Measurements from ENCODE around the gene MAN2B1.
"Not testable (repeated sequence)": the region's sequence is repeated elsewhere in the genome, so short reads cannot be mapped to it uniquely, and the experiment has no call there.

The MAN2B1 gene

DNA sequence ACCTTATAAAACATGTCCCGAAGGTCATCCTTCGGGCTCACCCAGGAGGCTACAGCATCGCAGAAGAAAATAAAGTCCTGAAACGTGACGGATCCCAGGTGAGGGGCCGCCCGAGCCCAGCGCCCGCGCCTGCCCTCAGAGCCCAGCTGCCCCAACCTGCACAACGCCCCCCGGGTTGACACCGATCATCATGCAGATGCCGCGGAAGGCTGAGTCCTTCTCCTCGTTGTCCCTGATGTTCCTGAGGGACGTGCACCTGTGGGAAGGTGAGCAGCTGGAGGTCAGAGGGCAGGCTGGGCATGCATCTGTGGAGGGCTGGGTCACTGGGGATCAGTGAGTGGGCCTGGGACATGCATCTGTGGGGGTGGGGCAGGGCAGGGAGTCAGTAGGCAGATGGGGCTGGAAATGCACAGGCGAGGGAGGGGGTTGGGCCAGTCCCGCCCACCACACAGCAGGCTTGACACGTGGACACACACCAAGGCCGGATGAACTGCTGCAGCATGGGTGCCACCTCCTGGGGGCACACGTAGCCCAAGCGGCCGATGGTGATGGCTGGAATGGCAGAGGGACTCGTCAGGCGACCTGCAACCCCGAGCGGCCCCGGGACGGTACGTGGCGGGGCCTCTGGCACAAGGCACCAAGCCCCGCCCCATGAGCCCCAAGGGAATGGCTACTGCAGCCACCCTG, 35.2 kb upstream of the MAN2B1 start:
- Histone ChIP-seq H3K36me3 (ENCODE audit: insufficient read depth, low read length) (peaks cover 83% of the 10 kb centered on the region), H3K9ac (ENCODE audit: low read depth, low read length) (no peak overlapping the region), H3K27me3 (ENCODE audit: insufficient read depth, low read length) (no peaks in the 10 kb centered on the region), H3K4me1 (ENCODE audit: insufficient read depth, low read length) (0 out of 2 replicates have a peak, but pooled peaks cover 4% of the 10 kb centered on the region), H3K27ac (ENCODE audit: low read depth, low read length) (no peak overlapping the region), H3K9me3 (ENCODE audit: insufficient read depth, low read depth, low read length) (no peaks in the 10 kb centered on the region), H3K4me3 (ENCODE audit: low read length) (no peak overlapping the region)
- 96% methylated on average over 33 of the region's 33 CpGs for WGBS

GRCh38 chr19:12698138-12698537, 31.6 kb upstream of the MAN2B1 start:
- H3K36me3 ChIP-seq (ENCODE audit: insufficient read depth, low read length) = peaks cover 48% of the 10 kb centered on the region
- no peak overlapping the region for H3K4me3 ChIP-seq (ENCODE audit: low read length)
- H3K9me3 ChIP-seq (ENCODE audit: insufficient read depth, low read depth, low read length) = no peaks in the 10 kb centered on the region
- no peak overlapping the region for H3K9ac ChIP-seq (ENCODE audit: low read depth, low read length)
- H3K27me3 ChIP-seq (ENCODE audit: insufficient read depth, low read length) = no peaks in the 10 kb centered on the region
- WGBS = 90% methylated on average over 6 of the region's 6 CpGs
- 0 out of 2 replicates have a peak, but pooled peaks cover 4% of the 10 kb centered on the region for H3K4me1 ChIP-seq (ENCODE audit: insufficient read depth, low read length)
- H3K27ac ChIP-seq (ENCODE audit: low read depth, low read length) = no peak overlapping the region

- 96% methylated on average over 22 of the region's 22 CpGs for WGBS
- H3K9ac ChIP-seq (ENCODE audit: low read depth, low read length); H3K4me1 ChIP-seq (ENCODE audit: insufficient read depth, low read length); H3K27me3 ChIP-seq (ENCODE audit: insufficient read depth, low read length); H3K9me3 ChIP-seq (ENCODE audit: insufficient read depth, low read depth, low read length); H3K27ac ChIP-seq (ENCODE audit: low read depth, low read length): not testable (repeated sequence)
- Histone ChIP-seq H3K36me3 (ENCODE audit: insufficient read depth, low read length) (peaks cover 46% of the 10 kb centered on the region), H3K4me3 (ENCODE audit: low read length) (peak overlapping the region; percentile 82; the same call in 1 of the 2 replicates)
These were observed 30.9 kb upstream of the MAN2B1 start for GRCh38 chr19:12697425-12697824.

GRCh38 chr19:12696366-12697335, 30.1 kb upstream of the MAN2B1 start, which contains the start of gene FBXW9:
Gene FBXW9 (minus strand): TSS chr19:12696631. CDS start chr19:12696581, 50 bp downstream.
- Histone ChIP-seq H3K36me3 (ENCODE audit: insufficient read depth, low read length) (peaks cover 38% of the 10 kb centered on the region), H3K9ac (ENCODE audit: low read depth, low read length) (peak within 1 kb of the TSS; percentile 74), H3K9me3 (ENCODE audit: insufficient read depth, low read depth, low read length) (no peaks in the 10 kb centered on the region), H3K27me3 (ENCODE audit: insufficient read depth, low read length) (no peaks in the 10 kb centered on the region), H3K27ac (ENCODE audit: low read depth, low read length) (peak within 1 kb of the TSS; percentile 85), H3K4me3 (ENCODE audit: low read length) (peak within 1 kb of the TSS; percentile 82), H3K4me1 (ENCODE audit: insufficient read depth, low read length) (no peaks in the 10 kb centered on the region)
- 10% methylated on average over 59 of the region's 59 CpGs for WGBS

DNA sequence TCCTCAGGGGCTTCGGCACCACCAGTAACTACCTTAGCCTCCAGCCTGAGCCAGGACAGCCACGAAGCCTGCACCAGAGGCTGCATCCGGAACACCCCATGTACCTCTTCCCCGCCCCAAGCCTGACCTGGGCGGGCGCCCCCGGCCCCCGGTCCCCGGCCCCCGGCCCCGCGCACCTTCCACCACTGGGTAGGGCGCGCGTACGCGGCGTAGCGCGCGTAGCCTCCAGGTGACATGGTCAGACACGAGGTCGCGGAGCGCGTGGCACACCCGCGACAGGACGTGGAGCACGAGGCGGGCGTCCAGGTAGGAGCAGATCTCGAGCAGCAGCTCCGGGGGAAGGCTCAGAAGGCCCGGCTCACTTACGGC, 29.4 kb upstream of the MAN2B1 start:
- Histone ChIP-seq H3K4me3 (ENCODE audit: low read length) (peak overlapping the region; percentile 82), H3K9ac (ENCODE audit: low read depth, low read length) (peak overlapping the region; percentile 74), H3K27ac (ENCODE audit: low read depth, low read length) (no peak overlapping the region), H3K36me3 (ENCODE audit: insufficient read depth, low read length) (peaks cover 31% of the 10 kb centered on the region), H3K27me3 (ENCODE audit: insufficient read depth, low read length) (no peaks in the 10 kb centered on the region), H3K9me3 (ENCODE audit: insufficient read depth, low read depth, low read length) (no peaks in the 10 kb centered on the region), H3K4me1 (ENCODE audit: insufficient read depth, low read length) (no peaks in the 10 kb centered on the region)
- 6% methylated on average over 36 of the region's 36 CpGs for WGBS

- H3K9me3 ChIP-seq (ENCODE audit: insufficient read depth, low read depth, low read length) = no peaks in the 10 kb centered on the region
- H3K36me3 ChIP-seq (ENCODE audit: insufficient read depth, low read length) = peaks cover 27% of the 10 kb centered on the region
- H3K27me3 ChIP-seq (ENCODE audit: insufficient read depth, low read length) = no peaks in the 10 kb centered on the region
- H3K4me1 ChIP-seq (ENCODE audit: insufficient read depth, low read length) = no peaks in the 10 kb centered on the region
- peak overlapping the region; percentile 74 for H3K9ac ChIP-seq (ENCODE audit: low read depth, low read length)
- H3K27ac ChIP-seq (ENCODE audit: low read depth, low read length) = no peak overlapping the region
- 89% methylated on average over 1 of the region's 1 CpG for WGBS
- peak overlapping the region; percentile 82 for H3K4me3 ChIP-seq (ENCODE audit: low read length)
These were observed 29.0 kb upstream of the MAN2B1 start for GRCh38 chr19:12695514-12695913.

GRCh38 chr19:12695096-12695495, 28.6 kb upstream of the MAN2B1 start:
- no peaks in the 10 kb centered on the region for H3K9me3 ChIP-seq (ENCODE audit: insufficient read depth, low read depth, low read length)
- peaks cover 23% of the 10 kb centered on the region for H3K36me3 ChIP-seq (ENCODE audit: insufficient read depth, low read length)
- H3K4me3 ChIP-seq (ENCODE audit: low read length) = 0 out of 2 replicates have a peak overlapping the region, but pooled peaks have one; percentile 82
- no peaks in the 10 kb centered on the region for H3K27me3 ChIP-seq (ENCODE audit: insufficient read depth, low read length)
- H3K27ac ChIP-seq (ENCODE audit: low read depth, low read length) = no peak overlapping the region
- 84% methylated on average over 2 of the region's 2 CpGs for WGBS
- no peaks in the 10 kb centered on the region for H3K4me1 ChIP-seq (ENCODE audit: insufficient read depth, low read length)
- H3K9ac ChIP-seq (ENCODE audit: low read depth, low read length) = no peak overlapping the region

- Histone ChIP-seq H3K27me3 (ENCODE audit: insufficient read depth, low read length) (no peaks in the 10 kb centered on the region), H3K4me3 (ENCODE audit: low read length) (no peak overlapping the region), H3K9me3 (ENCODE audit: insufficient read depth, low read depth, low read length) (no peaks in the 10 kb centered on the region), H3K4me1 (ENCODE audit: insufficient read depth, low read length) (no peaks in the 10 kb centered on the region), H3K9ac (ENCODE audit: low read depth, low read length) (no peak overlapping the region), H3K27ac (ENCODE audit: low read depth, low read length) (no peak overlapping the region), H3K36me3 (ENCODE audit: insufficient read depth, low read length) (peaks cover 19% of the 10 kb centered on the region)
- 94% methylated on average over 16 of the region's 16 CpGs for WGBS
These were observed 28.1 kb upstream of the MAN2B1 start for GRCh38 chr19:12694641-12695040.

DNA sequence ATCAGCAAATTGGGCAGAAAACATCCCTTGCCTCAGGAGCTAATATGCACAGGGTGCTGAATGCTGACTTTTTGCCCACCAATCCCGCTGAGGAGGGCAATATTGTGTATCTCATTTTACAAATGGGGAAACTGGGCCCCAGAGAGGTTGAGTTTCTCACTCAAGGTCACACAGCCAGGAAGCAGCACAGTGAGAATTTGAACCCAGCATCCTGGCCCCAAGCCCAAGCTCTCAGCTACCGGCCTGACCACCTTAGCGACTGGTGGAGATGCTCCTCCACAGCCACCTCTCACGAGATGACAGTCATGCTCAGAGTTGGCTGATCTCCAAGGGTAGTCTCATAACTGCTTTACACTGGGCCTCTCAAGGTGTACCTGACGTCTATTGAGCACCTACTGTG, 26.4 kb upstream of the MAN2B1 start:
- Histone ChIP-seq H3K4me1 (ENCODE audit: insufficient read depth, low read length) (no peaks in the 10 kb centered on the region), H3K36me3 (ENCODE audit: insufficient read depth, low read length) (peaks cover 6% of the 10 kb centered on the region; the same call in 1 of the 2 replicates), H3K27ac (ENCODE audit: low read depth, low read length) (no peak overlapping the region), H3K9me3 (ENCODE audit: insufficient read depth, low read depth, low read length) (no peaks in the 10 kb centered on the region), H3K4me3 (ENCODE audit: low read length) (no peak overlapping the region), H3K27me3 (ENCODE audit: insufficient read depth, low read length) (no peaks in the 10 kb centered on the region), H3K9ac (ENCODE audit: low read depth, low read length) (no peak overlapping the region)
- WGBS = 95% methylated on average over 5 of the region's 5 CpGs

DNA sequence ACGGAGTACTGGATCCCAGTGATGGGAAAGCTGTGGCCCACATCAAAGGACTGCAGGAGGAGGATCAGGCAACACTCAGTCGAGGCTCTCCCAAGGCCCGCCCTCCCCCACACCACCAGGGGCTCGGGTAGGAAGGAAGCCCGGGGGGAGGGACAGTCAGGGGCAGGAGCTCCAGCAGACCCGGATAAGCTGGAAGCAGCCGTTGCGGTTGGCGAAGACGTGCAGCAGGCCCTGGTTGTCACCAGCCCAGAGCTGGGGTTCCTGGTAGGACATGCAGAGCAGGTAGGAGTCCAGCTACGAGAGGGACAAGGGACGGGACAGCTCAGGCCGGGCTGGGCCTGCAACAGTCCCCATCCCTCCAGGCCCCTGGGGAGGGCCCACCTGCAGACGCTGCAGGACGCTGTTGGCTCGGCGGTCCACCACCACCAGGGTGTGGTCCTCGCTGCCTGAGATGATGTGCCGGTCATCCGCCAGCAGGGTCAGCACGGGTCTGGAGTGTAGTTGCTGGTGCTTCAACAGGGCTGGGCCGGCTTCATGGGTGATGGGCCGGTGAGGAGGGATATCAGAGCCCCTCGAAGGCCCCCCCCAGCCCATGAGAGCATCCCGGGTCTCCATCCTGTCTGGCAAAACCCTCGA, 23.2 kb upstream of the MAN2B1 start:
- Histone ChIP-seq H3K4me1 (ENCODE audit: insufficient read depth, low read length) (no peaks in the 10 kb centered on the region), H3K36me3 (ENCODE audit: insufficient read depth, low read length) (peaks cover 3% of the 10 kb centered on the region; the same call in 1 of the 2 replicates), H3K4me3 (ENCODE audit: low read length) (no peak overlapping the region), H3K9me3 (ENCODE audit: insufficient read depth, low read depth, low read length) (no peaks in the 10 kb centered on the region), H3K9ac (ENCODE audit: low read depth, low read length) (no peak overlapping the region), H3K27me3 (ENCODE audit: insufficient read depth, low read length) (no peaks in the 10 kb centered on the region), H3K27ac (ENCODE audit: low read depth, low read length) (no peak overlapping the region)
- WGBS = 91% methylated on average over 26 of the region's 26 CpGs

DNA sequence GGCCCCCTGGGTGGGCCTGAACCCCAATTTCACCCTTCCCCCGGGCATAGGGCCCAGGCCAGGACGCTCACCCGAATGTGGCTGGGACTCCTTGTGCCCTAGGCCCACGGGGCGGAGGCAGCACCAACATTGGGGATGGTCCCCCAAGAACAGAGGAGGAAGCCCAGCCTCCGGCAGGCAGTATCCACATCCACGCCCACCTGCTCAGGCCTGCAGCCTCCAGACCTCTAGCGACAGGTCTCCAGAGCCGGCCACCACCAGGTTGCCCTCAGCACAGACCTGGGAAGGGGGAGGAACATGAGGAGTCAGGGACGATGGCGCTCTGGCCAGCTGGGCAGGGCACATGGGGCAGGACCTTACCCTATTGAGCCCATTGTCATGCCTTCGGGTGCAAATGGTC, 22.5 kb upstream of the MAN2B1 start:
- H3K27me3 ChIP-seq (ENCODE audit: insufficient read depth, low read length) = no peaks in the 10 kb centered on the region
- H3K36me3 ChIP-seq (ENCODE audit: insufficient read depth, low read length) = peaks cover 3% of the 10 kb centered on the region; the same call in 1 of the 2 replicates
- H3K27ac ChIP-seq (ENCODE audit: low read depth, low read length) = no peak overlapping the region
- WGBS = 97% methylated on average over 12 of the region's 12 CpGs
- no peaks in the 10 kb centered on the region for H3K4me1 ChIP-seq (ENCODE audit: insufficient read depth, low read length)
- H3K4me3 ChIP-seq (ENCODE audit: low read length) = no peak overlapping the region
- H3K9ac ChIP-seq (ENCODE audit: low read depth, low read length) = no peak overlapping the region
- no peaks in the 10 kb centered on the region for H3K9me3 ChIP-seq (ENCODE audit: insufficient read depth, low read depth, low read length)

Measured in HUES64 (cell line).